Liver (tissue), 9 donors: ENCODE measurements around the gene SAMD7. TPM values are rescaled to one million over a fixed set of nuclear protein-coding genes. Genes with fewer than 3 reads are reported as not detected.

Experiments used
- DNase-seq: peaks from one replicate; pipeline ENCODE4 v3.0.0-alpha.2; 2017; ENCODE audit warnings: low spot score
- H3K27ac ChIP-seq, 2 donors: one replicate each; pipeline ENCODE4 v1.7.0; 2013; ENCODE audit warnings: inconsistent platforms in 2 of 2, low read length in 2 of 2, control low read depth in 1 of 2, low read depth in 1 of 2, mild to moderate bottlenecking in 1 of 2
- H3K27me3 ChIP-seq, 4 donors: one replicate each; pipeline versions ENCODE4 v1.6.1 to v1.7.0; 2013; ENCODE audit warnings: low read length in 3 of 4, inconsistent platforms in 1 of 4, mild to moderate bottlenecking in 1 of 4, moderate library complexity in 1 of 4; ENCODE audit not compliant: control insufficient read depth in 4 of 4, insufficient read depth in 4 of 4
- H3K36me3 ChIP-seq, 4 donors: one replicate each; pipeline versions ENCODE4 v1.6.1 to v1.7.0; 2013; ENCODE audit warnings: low read length in 3 of 4, mild to moderate bottlenecking in 3 of 4, low read depth in 1 of 4, moderate library complexity in 1 of 4; ENCODE audit not compliant: control insufficient read depth in 4 of 4, insufficient read depth in 3 of 4
- H3K4me1 ChIP-seq, 4 donors: one replicate each; pipeline versions ENCODE4 v1.6.1 to v1.7.0; 2013; ENCODE audit warnings: low read length in 3 of 4, mild to moderate bottlenecking in 3 of 4, moderate library complexity in 1 of 4; ENCODE audit not compliant: control insufficient read depth in 4 of 4, insufficient read depth in 4 of 4
- H3K4me3 ChIP-seq, 3 donors: one replicate each; pipeline versions ENCODE4 v1.6.1 to v1.7.0; 2013; ENCODE audit warnings: low read length in 3 of 3, control low read depth in 1 of 3, low read depth in 1 of 3, mild to moderate bottlenecking in 1 of 3
- H3K9ac ChIP-seq, 2 donors: one replicate each; pipeline ENCODE4 v1.7.0; 2013; ENCODE audit warnings: low read length in 2 of 2, mild to moderate bottlenecking in 2 of 2, moderate library complexity in 2 of 2, control low read depth in 1 of 2, low read depth in 1 of 2
- H3K9me3 ChIP-seq, 4 donors: one replicate each; pipeline versions ENCODE4 v1.6.1 to v1.7.0; 2013; ENCODE audit warnings: low read length in 3 of 4; ENCODE audit not compliant: control insufficient read depth in 4 of 4
- EGR1 ChIP-seq, 2 donors: IDR thresholded peaks; 2 replicates each; pipeline ENCODE4 v1.6.1; 2016 to 2018; ENCODE audit warnings: antibody characterized with exemption in 2 of 2, low read depth in 2 of 2
- FOXA1 ChIP-seq: IDR thresholded peaks from 2 replicates; pipeline ENCODE4 v1.6.1; 2016; ENCODE audit warnings: antibody characterized with exemption
- FOXA2 ChIP-seq: IDR thresholded peaks from 2 replicates; pipeline ENCODE4 v1.6.1; 2016; ENCODE audit warnings: antibody characterized with exemption
- GABPA ChIP-seq, 2 donors: IDR thresholded peaks in 1 of 2; conservative IDR thresholded peaks in 1 of 2; 2 replicates each; pipeline ENCODE4 v1.6.1; 2016; ENCODE audit warnings: antibody characterized with exemption in 2 of 2, mild to moderate bottlenecking in 1 of 2, moderate library complexity in 1 of 2
- HNF4A ChIP-seq, 2 donors: conservative IDR thresholded peaks; 2 replicates each; pipeline ENCODE4 v1.6.1; 2016; ENCODE audit warnings: antibody characterized with exemption in 2 of 2, mild to moderate bottlenecking in 2 of 2
- HNF4G ChIP-seq: IDR thresholded peaks from 2 replicates; pipeline ENCODE4 v1.6.1; 2016; ENCODE audit warnings: antibody characterized with exemption
- JUND ChIP-seq, 2 donors: IDR thresholded peaks; 2 replicates each; pipeline ENCODE4 v1.6.1; 2016; ENCODE audit warnings: antibody characterized with exemption in 2 of 2
- NR2F2 ChIP-seq: IDR thresholded peaks from 2 replicates; pipeline ENCODE4 v1.6.1; 2016; ENCODE audit warnings: antibody characterized with exemption
- RAD21 ChIP-seq, 2 donors: IDR thresholded peaks; 2 replicates each; pipeline ENCODE4 v1.6.1; 2016; ENCODE audit warnings: antibody characterized with exemption in 2 of 2, mild to moderate bottlenecking in 2 of 2
- RXRA ChIP-seq, 2 donors: IDR thresholded peaks; 2 replicates each; pipeline ENCODE4 v1.6.1; 2017 to 2018; ENCODE audit warnings: antibody characterized with exemption in 2 of 2, mild to moderate bottlenecking in 1 of 2
- SP1 ChIP-seq: IDR thresholded peaks from 2 replicates; pipeline ENCODE4 v1.6.1; 2018; ENCODE audit warnings: antibody characterized with exemption, mild to moderate bottlenecking
- TAF1 ChIP-seq: conservative IDR thresholded peaks from 2 replicates; pipeline ENCODE4 v1.6.1; 2016; ENCODE audit warnings: antibody characterized with exemption, mild to moderate bottlenecking
- YY1 ChIP-seq: IDR thresholded peaks from 2 replicates; pipeline ENCODE4 v1.6.1; 2016; ENCODE audit warnings: antibody characterized with exemption, mild to moderate bottlenecking
- WGBS: extraction: QIAGEN DNeasy Blood & Tissue Kit; methylation state at CpG from one replicate; pipeline ENCODE4 v1.1.7; 2013; 5-methylcytosine and 5-hydroxymethylcytosine counted together
- polyA plus RNA-seq, 2 donors: library from polyadenylated mRNA; stranded (reverse) in 1 of 2; unstranded in 1 of 2; fragments of 200-250 nt in 1 of 2; fragments of >200 nt in 1 of 2; fragmentation: Nextera tagmentation in 1 of 2; extraction: Ambion mirVana in 1 of 2; gene quantifications; one replicate each; pipeline versions ENCODE4 v1.2.1 to v1.2.3, GENCODE V29; 2013 to 2015
- total RNA-seq, 2 donors: library from RNA; depleted of rRNA; stranded (reverse); fragments of >200 nt; gene quantifications; one replicate each; pipeline ENCODE4 v1.2.3, GENCODE V29; 2014
- TF ChIP-seq, protein P1 (sequence below): IDR thresholded peaks from 2 replicates; pipeline ENCODE4 v1.6.1; 2016; ENCODE audit warnings: antibody characterized with exemption, mild to moderate bottlenecking
- TF ChIP-seq, protein P2 (sequence below): IDR thresholded peaks from 2 replicates; pipeline ENCODE4 v1.6.1; 2016; ENCODE audit warnings: antibody characterized with exemption
- TF ChIP-seq, protein P3 (sequence below): IDR thresholded peaks from 2 replicates; pipeline ENCODE4 v1.6.1; 2016; ENCODE audit warnings: antibody characterized with exemption
- TF ChIP-seq, protein P4 (sequence below): fragments of 150-350 bp; IDR thresholded peaks from 2 replicates; pipeline ENCODE4 v1.5.1; 2017; ENCODE audit warnings: improper control_type of control experiment, low read depth, low read length; ENCODE audit not compliant: missing input control
- TF ChIP-seq, protein P5 (sequence below): IDR thresholded peaks from 2 replicates; pipeline ENCODE4 v1.6.1; 2016; ENCODE audit warnings: antibody characterized with exemption
- donor health status: healthy.
- donor health status: healthy.
- donor health status: healthy.
- donor health status: healthy.
- donor health status: healthy.

Gene SAMD7
- total and polyA plus RNA-seq, 4 donors: not detected

DNA sequence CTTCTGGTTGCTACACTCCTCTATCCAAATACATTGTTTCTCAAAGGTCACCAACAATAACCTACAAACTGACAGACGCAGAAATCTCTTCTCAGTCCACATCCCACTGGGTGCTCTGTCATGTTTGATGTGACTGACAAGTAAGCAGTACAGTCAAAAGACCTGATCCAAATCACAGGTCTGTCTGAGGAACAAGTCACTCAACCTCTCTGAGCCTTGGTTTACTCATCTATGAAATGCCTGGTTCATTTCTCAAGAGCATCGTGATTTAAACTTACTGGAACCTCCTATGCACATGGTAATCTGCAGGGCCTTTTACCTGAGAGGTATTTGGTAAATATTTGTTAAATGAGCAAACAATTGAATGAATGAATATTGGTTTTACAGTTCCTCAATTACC is 47.1 kb upstream of the SAMD7 start:
- Histone ChIP-seq H3K36me3 (no peaks in the 10 kb centered on the region), H3K9ac (no peak overlapping the region), H3K4me3 (no peak overlapping the region), H3K27ac (no peak overlapping the region), H3K9me3 (no peaks in the 10 kb centered on the region), H3K27me3 (no peaks in the 10 kb centered on the region), H3K4me1 (peaks cover 0 to 5% (median 1%) of the 10 kb centered on the region in 4 donors)
- no peak for DNase-seq
- WGBS: 61% methylated on average over 2 of the region's 2 CpGs
- no peak for TF ChIP-seq NR2F2

GRCh38 chr3:169865176-169865767 is 46.1 kb upstream of the SAMD7 start:
- no peaks in the 10 kb centered on the region for H3K27me3 ChIP-seq
- DNase-seq: no peak
- no peak for TF ChIP-seq FOXA2
- no peak for TF ChIP-seq HNF4A (conservative IDR thresholded peaks at IDR 0.05)
- no peak for TF ChIP-seq GABPA (IDR thresholded peaks at IDR 0.05 in 1 of 2, conservative IDR thresholded peaks at IDR 0.05 in 1 of 2)
- TF ChIP-seq RXRA (IDR thresholded peaks at IDR 0.05): no peak
- TF ChIP-seq, protein P1, sequence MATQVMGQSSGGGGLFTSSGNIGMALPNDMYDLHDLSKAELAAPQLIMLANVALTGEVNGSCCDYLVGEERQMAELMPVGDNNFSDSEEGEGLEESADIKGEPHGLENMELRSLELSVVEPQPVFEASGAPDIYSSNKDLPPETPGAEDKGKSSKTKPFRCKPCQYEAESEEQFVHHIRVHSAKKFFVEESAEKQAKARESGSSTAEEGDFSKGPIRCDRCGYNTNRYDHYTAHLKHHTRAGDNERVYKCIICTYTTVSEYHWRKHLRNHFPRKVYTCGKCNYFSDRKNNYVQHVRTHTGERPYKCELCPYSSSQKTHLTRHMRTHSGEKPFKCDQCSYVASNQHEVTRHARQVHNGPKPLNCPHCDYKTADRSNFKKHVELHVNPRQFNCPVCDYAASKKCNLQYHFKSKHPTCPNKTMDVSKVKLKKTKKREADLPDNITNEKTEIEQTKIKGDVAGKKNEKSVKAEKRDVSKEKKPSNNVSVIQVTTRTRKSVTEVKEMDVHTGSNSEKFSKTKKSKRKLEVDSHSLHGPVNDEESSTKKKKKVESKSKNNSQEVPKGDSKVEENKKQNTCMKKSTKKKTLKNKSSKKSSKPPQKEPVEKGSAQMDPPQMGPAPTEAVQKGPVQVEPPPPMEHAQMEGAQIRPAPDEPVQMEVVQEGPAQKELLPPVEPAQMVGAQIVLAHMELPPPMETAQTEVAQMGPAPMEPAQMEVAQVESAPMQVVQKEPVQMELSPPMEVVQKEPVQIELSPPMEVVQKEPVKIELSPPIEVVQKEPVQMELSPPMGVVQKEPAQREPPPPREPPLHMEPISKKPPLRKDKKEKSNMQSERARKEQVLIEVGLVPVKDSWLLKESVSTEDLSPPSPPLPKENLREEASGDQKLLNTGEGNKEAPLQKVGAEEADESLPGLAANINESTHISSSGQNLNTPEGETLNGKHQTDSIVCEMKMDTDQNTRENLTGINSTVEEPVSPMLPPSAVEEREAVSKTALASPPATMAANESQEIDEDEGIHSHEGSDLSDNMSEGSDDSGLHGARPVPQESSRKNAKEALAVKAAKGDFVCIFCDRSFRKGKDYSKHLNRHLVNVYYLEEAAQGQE: no peak
- TF ChIP-seq, protein P2, sequence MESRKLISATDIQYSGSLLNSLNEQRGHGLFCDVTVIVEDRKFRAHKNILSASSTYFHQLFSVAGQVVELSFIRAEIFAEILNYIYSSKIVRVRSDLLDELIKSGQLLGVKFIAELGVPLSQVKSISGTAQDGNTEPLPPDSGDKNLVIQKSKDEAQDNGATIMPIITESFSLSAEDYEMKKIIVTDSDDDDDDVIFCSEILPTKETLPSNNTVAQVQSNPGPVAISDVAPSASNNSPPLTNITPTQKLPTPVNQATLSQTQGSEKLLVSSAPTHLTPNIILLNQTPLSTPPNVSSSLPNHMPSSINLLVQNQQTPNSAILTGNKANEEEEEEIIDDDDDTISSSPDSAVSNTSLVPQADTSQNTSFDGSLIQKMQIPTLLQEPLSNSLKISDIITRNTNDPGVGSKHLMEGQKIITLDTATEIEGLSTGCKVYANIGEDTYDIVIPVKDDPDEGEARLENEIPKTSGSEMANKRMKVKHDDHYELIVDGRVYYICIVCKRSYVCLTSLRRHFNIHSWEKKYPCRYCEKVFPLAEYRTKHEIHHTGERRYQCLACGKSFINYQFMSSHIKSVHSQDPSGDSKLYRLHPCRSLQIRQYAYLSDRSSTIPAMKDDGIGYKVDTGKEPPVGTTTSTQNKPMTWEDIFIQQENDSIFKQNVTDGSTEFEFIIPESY: no peak
- no peak for TF ChIP-seq HNF4G
- no peak for TF ChIP-seq EGR1 (IDR thresholded peaks at IDR 0.05; ENCODE audit: low read depth in 2 of 2)
- TF ChIP-seq, protein P3, sequence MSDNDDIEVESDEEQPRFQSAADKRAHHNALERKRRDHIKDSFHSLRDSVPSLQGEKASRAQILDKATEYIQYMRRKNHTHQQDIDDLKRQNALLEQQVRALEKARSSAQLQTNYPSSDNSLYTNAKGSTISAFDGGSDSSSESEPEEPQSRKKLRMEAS: no peak
- no peak for TF ChIP-seq JUND (IDR thresholded peaks at IDR 0.05)
- TF ChIP-seq, protein P4, sequence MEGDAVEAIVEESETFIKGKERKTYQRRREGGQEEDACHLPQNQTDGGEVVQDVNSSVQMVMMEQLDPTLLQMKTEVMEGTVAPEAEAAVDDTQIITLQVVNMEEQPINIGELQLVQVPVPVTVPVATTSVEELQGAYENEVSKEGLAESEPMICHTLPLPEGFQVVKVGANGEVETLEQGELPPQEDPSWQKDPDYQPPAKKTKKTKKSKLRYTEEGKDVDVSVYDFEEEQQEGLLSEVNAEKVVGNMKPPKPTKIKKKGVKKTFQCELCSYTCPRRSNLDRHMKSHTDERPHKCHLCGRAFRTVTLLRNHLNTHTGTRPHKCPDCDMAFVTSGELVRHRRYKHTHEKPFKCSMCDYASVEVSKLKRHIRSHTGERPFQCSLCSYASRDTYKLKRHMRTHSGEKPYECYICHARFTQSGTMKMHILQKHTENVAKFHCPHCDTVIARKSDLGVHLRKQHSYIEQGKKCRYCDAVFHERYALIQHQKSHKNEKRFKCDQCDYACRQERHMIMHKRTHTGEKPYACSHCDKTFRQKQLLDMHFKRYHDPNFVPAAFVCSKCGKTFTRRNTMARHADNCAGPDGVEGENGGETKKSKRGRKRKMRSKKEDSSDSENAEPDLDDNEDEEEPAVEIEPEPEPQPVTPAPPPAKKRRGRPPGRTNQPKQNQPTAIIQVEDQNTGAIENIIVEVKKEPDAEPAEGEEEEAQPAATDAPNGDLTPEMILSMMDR: no peak
- TF ChIP-seq, protein P5, sequence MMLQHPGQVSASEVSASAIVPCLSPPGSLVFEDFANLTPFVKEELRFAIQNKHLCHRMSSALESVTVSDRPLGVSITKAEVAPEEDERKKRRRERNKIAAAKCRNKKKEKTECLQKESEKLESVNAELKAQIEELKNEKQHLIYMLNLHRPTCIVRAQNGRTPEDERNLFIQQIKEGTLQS: no peak
- no peak for TF ChIP-seq NR2F2
- no peak for TF ChIP-seq RAD21 (IDR thresholded peaks at IDR 0.05)
- no peak for TF ChIP-seq YY1
- TF ChIP-seq FOXA1: no peak
- TF ChIP-seq TAF1: no peak
- no peak for TF ChIP-seq SP1
- WGBS: 81% methylated on average over 12 of the region's 12 CpGs
- no peak overlapping the region for H3K4me3 ChIP-seq
- H3K27ac ChIP-seq: no peak overlapping the region
- H3K36me3 ChIP-seq: no peaks in the 10 kb centered on the region
- peaks cover 0 to 13% (median 6%) of the 10 kb centered on the region in 4 donors for H3K4me1 ChIP-seq
- H3K9ac ChIP-seq: no peak overlapping the region
- H3K9me3 ChIP-seq: no peaks in the 10 kb centered on the region
